HTERT RPE-1 (cell line): ENCODE results near the gene TMEM19.

Source experiments
- in situ Hi-C: fragments of 300-500 bp; cut with MboI; formaldehyde crosslinking; loops from 4 replicates; pipeline ENCODE4 v1.14.3; 2020; ENCODE audit warnings: low sequenced_read_pairs

The TMEM19 gene

GRCh38 chr12:71685914-71686657 lies at the start of gene TMEM19:
Gene TMEM19, plus strand, starts transcription at chr12:71686082. Its CDS starts 599 bp downstream, at chr12:71686681.
- in situ Hi-C loops = no loop called here

GRCh38 chr12:71636704-71637115 lies 49.2 kb upstream of the TMEM19 start:
- in situ Hi-C loops = no loop called here

GRCh38 chr12:71638499-71638898 lies 47.4 kb upstream of the TMEM19 start:
- in situ Hi-C loops = no loop called here

- in situ Hi-C loops = no loop called here
Measured at GRCh38 chr12:71639341-71639760, 46.5 kb upstream of the TMEM19 start.

GRCh38 chr12:71640316-71640715 lies 45.6 kb upstream of the TMEM19 start:
- in situ Hi-C loops = no loop called here

GRCh38 chr12:71641390-71641789 lies 44.5 kb upstream of the TMEM19 start:
- in situ Hi-C loops = no loop called here

- in situ Hi-C loops = no loop called here
Measured at GRCh38 chr12:71642264-71642663, 43.6 kb upstream of the TMEM19 start.

GRCh38 chr12:71645268-71645667 lies 40.6 kb upstream of the TMEM19 start:
- in situ Hi-C loops = no loop called here

GRCh38 chr12:71646512-71646911 lies 39.4 kb upstream of the TMEM19 start:
- in situ Hi-C loops = no loop called here

- in situ Hi-C loops = no loop called here
Measured at GRCh38 chr12:71648537-71648936, 37.3 kb upstream of the TMEM19 start.

- in situ Hi-C loops = no loop called here
Measured at GRCh38 chr12:71649401-71649800, 36.5 kb upstream of the TMEM19 start.

- in situ Hi-C loops = no loop called here
Measured at GRCh38 chr12:71652656-71653055, 33.2 kb upstream of the TMEM19 start.

- in situ Hi-C loops = no loop called here
Measured at GRCh38 chr12:71653137-71653536, 32.7 kb upstream of the TMEM19 start.

GRCh38 chr12:71654200-71654599 lies 31.7 kb upstream of the TMEM19 start:
- in situ Hi-C loops = no loop called here

- in situ Hi-C loops = no loop called here
Measured at GRCh38 chr12:71655495-71655894, 30.4 kb upstream of the TMEM19 start.

GRCh38 chr12:71655907-71656306 lies 30.0 kb upstream of the TMEM19 start:
- in situ Hi-C loops = no loop called here

GRCh38 chr12:71656740-71657139 lies 29.1 kb upstream of the TMEM19 start:
- in situ Hi-C loops = no loop called here

- in situ Hi-C loops = no loop called here
Measured at GRCh38 chr12:71661977-71662530, 23.8 kb upstream of the TMEM19 start.

GRCh38 chr12:71662849-71663560 lies 22.9 kb upstream of the TMEM19 start:
- in situ Hi-C loops = no loop called here

GRCh38 chr12:71663561-71664410 lies 22.1 kb upstream of the TMEM19 start, which contains the start of the genes THAP2 and ZFC3H1:
Gene THAP2, plus strand, starts transcription at chr12:71664301. Its CDS starts 209 bp downstream, at chr12:71664510.
Gene ZFC3H1, minus strand, starts transcription at chr12:71663848. Its CDS starts 238 bp downstream, at chr12:71663610.
- in situ Hi-C loops = no loop called here
